DMS153 (cell line): ENCODE results near the gene METTL21C.

Experiments
- DNase-seq: peaks from one replicate; lab custom pipeline; 2025; lab: John Stamatoyannopoulos, UW

The METTL21C gene

GRCh38 chr13:102667023-102667422 is 27.8 kb downstream of the METTL21C start:
- DNase-seq = no peak

DNA sequence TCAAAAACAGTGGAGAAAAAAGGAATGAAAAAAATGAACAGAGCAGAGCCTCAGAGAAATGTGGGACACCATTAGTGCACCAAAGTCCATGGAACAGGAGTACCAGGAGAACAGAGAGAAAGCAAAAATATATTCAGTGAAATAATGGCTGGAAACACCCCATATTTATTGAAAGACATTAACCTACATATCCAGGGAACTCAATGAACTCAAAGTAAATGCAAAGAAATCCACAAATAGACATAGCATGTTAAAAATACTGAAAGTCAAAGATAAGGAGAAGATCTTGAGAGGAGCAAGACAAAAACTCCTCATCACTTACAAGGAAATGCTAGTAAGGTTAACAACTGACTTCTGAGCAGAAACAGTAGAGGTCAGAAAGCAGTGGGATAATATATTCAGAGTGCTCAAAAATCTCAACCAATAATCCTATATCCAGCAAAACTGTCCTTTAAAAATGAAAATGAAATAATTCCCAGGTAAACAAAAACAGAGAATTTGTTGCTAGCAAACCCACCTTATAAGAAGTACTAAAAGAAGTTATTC is 35.6 kb downstream of the METTL21C start:
- no peak for DNase-seq

DNA sequence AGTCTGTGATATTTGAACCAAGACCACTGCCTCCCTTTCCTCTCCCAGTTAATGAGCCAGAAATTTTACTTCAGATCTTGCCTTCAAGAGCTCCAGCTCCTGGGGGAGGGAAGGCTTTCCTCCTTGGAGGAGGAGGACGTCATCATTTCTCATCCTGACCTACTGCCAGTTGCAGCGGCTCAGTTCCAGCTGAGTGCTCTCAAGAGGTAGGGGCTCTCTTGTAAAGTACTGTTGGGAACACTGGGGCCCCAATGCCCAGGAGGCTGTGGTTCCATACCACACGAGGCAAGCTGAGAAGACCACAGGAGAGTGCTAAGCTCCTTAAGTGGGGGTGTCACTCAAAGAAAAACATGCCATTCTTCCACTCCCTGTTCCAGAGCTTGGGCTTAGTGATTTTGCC is 36.2 kb downstream of the METTL21C start:
- DNase-seq = no peak

- no peak for DNase-seq
These were observed 37.2 kb downstream of the METTL21C start for GRCh38 chr13:102657630-102658029.

DNA sequence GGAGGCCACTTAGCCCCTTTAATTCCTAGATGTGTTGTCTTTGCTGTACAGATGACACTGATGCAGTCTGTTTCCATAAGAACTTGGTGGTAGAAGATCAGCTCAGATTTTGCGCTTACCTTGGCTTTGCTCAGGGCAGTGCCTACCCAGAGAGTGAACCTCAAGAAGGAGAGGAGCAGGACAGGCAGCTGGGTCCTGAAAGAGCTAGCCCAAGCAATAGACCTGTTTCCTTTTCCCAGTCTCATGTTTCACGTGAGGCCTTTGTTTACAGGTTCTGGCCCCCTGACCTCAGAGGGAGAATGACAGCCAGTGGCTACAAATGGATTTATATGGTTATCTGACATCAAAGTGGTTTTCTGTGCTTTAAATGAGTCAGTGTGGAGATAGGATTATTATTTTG is 40.1 kb downstream of the METTL21C start:
- DNase-seq = no peak

- DNase-seq = no peak
These were observed 43.0 kb downstream of the METTL21C start for GRCh38 chr13:102651892-102652291.

DNA sequence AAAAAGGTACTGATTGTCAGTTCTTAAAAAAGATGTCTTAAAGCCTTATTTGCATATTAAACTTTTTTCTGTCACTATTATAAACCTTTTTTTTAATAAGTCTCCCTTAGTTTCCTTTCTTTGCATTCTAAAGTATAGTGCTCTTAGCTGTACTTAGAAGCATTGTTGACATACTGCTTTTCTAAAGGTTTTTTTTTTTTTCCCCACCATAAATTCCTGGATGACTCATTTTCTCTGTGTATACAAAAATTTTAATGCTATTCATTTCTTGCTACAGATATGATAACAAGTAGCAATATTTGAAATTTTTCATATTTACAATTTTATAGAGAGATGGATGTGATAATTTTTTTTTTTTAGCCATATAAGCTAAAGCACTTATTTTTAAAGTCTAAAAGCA is 43.5 kb downstream of the METTL21C start:
- no peak for DNase-seq

GRCh38 chr13:102650444-102650843 is 44.4 kb downstream of the METTL21C start:
- no peak for DNase-seq

DNA sequence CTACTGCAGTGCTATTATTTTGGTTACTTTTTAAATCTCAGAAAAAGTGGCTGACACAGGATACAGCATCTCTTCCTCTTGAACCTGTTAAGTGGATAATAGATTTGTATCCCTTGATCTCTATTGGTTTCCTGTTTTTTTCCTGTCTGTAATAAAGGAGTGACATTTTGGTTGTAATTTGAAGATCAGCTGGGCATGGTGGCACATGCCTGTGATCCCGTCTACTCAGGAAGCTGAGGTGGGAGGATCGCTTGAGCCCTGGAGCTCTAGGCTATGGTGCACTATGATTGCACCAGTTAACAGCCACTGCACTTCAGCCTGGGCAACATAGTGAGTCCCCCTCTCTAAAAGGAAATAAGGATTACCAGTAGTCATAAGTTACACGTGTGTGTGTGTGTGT is 46.8 kb downstream of the METTL21C start:
- no peak for DNase-seq

- DNase-seq = no peak
These were observed 49.1 kb downstream of the METTL21C start for GRCh38 chr13:102645701-102646100.

DNA sequence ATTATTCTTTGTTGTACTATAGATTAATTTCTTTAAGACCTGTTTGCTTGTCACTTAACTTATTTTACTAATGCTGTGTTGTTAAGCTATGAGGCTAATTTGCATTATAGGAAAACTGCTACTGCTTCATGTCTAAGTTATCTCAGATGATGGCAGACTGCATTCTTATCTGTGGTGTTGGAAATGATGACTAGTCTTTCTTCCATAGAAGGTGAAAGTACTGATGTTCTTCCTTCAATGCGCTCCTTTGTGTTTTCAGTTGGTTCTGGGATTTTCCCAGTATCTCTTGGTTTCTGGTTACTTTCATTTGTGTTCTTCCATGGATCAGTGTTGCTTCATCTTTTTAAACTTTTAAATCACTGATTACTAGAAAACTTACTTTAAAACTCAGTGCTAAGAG is 51.2 kb downstream of the METTL21C start:
- DNase-seq = no peak

DNA sequence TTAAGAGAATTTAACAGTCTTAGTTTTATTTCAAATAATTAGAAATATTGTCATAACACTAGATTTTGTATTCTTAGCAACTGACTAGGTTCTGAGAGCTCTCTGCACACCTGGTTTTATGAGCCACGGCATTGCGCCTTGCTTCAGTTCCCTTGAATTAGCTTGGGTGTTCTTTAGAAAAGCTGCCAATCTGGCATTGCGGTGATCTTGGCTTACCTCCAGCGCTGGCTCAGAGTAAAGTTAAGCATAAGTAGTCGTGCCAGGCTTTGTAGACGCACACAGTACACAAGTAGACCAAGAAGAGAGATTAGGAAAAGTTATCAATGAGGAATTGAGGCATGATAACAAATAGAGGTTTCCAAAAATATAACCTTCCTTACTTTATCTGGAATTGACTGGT is 52.4 kb downstream of the METTL21C start:
- DNase-seq = no peak

DNA sequence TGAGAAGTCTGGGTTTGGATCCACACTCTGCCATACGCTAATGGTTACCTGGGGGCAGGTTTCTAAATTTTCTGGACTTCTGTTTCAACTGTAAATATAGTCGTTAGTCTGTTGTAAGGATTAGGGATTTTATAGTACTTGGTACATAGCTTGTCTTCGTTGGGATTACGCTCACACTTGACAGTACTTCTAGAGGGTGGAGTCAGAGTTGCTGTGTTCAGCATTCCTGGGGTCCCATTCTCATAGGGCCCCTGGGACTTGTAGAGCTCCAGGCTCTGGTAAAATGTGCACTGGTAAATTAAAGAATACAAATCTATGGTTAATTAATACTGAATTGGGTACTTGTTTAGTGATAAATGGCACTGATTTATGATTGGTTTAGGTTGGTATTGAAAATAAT is 52.8 kb downstream of the METTL21C start:
- DNase-seq = no peak

DNA sequence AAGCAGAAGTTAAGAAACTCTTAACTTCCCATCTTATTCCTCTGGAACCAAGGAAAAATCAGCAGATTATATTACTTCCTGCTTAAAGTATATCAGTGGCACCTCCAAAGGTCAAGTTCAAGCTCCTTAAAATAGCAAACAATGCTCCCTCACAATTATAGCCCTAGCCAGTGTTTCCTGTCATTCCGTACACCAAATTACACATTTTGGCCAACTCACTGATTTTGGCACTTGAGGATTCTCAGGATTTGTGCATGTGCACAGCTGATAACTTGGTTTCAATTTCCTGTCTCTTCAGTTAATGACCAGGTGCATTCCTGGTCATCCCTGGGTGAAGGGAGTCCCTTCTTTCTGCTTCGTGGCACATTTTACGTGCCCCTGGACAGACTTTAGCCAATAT is 56.1 kb downstream of the METTL21C start:
- DNase-seq = no peak
